GM23338 (cell line): ENCODE measurements around the gene RMI1. TPM values are rescaled to one million over a fixed set of nuclear protein-coding genes. Genes with fewer than 3 reads are reported as not detected.

ENCODE experiments used
- ATAC-seq: fragments of 200-7000 bp; cut with Tn5 transposase; 3 replicates; pipeline ENCODE4 v1.9.1; 2020
- DNase-seq: peaks from one replicate; pipeline ENCODE4 v3.0.0-alpha.2; 2015; ENCODE audit warnings: low spot score
- H2AFZ ChIP-seq: fragments of 200-600 bp; sonication (generic); 2 replicates; pipeline ENCODE4 v1.8.0; 2016; ENCODE audit warnings: antibody characterized with exemption, mild to moderate bottlenecking, moderate library complexity
- H3F3A ChIP-seq: fragments of 200-600 bp; sonication (generic); replicated peaks from 2 replicates; pipeline ENCODE4 v1.8.0; 2017; ENCODE audit warnings: antibody characterized with exemption, mixed run types, low read depth
- H3K27ac ChIP-seq: fragments of 200-600 bp; sonication (generic); 2 replicates; pipeline ENCODE4 v1.6.1; 2016; ENCODE audit warnings: low read depth
- H3K27me3 ChIP-seq: fragments of 200-600 bp; sonication (generic); 2 replicates; pipeline ENCODE4 v1.8.0; 2016; ENCODE audit warnings: mild to moderate bottlenecking, mixed run types, moderate library complexity; ENCODE audit not compliant: insufficient read depth
- H3K36me3 ChIP-seq: fragments of 200-600 bp; sonication (generic); 2 replicates; pipeline ENCODE4 v1.8.0; 2016; ENCODE audit warnings: mild to moderate bottlenecking; ENCODE audit not compliant: insufficient read depth
- H3K4me1 ChIP-seq: fragments of 200-600 bp; sonication (generic); 2 replicates; pipeline ENCODE4 v1.8.0; 2016; ENCODE audit warnings: mild to moderate bottlenecking, moderate library complexity; ENCODE audit not compliant: insufficient read depth
- H3K4me2 ChIP-seq: fragments of 200-600 bp; sonication (generic); 2 replicates; pipeline ENCODE4 v1.7.1; 2017; ENCODE audit warnings: mixed run types
- H3K4me3 ChIP-seq: fragments of 200-600 bp; sonication (generic); 2 replicates; pipeline ENCODE4 v1.6.1; 2016; ENCODE audit warnings: mixed run types
- H3K79me2 ChIP-seq: fragments of 200-600 bp; sonication (generic); replicated peaks from 2 replicates; pipeline ENCODE4 v1.8.0; 2017; ENCODE audit warnings: mild to moderate bottlenecking; ENCODE audit not compliant: insufficient read depth
- H3K9me2 ChIP-seq: fragments of 200-600 bp; sonication (generic); 2 replicates; pipeline ENCODE4 v1.8.0; 2017; ENCODE audit not compliant: insufficient read depth
- H4K20me1 ChIP-seq: fragments of 200-600 bp; sonication (generic); replicated peaks from 2 replicates; pipeline ENCODE4 v1.8.0; 2017; ENCODE audit warnings: mild to moderate bottlenecking; ENCODE audit not compliant: insufficient read depth
- H3K27ac Mint-ChIP-seq: 2 replicates; pipeline ENCODE4 v1.8.0; 2020; ENCODE audit warnings: inconsistent platforms, mild to moderate bottlenecking, moderate library complexity, mixed read lengths
- H3K27me3 Mint-ChIP-seq: 3 replicates; pipeline ENCODE4 v1.8.0; 2022; ENCODE audit warnings: low read depth, mild to moderate bottlenecking, moderate library complexity, mixed read lengths, inconsistent platforms; ENCODE audit not compliant: insufficient read depth, poor library complexity
- H3K36me3 Mint-ChIP-seq: 3 replicates; pipeline ENCODE4 v1.8.0; 2021; ENCODE audit warnings: low read depth, mild to moderate bottlenecking, inconsistent platforms, moderate library complexity, mixed read lengths
- H3K4me1 Mint-ChIP-seq: 3 replicates; pipeline ENCODE4 v1.8.0; 2020; ENCODE audit warnings: mild to moderate bottlenecking, inconsistent platforms, mixed read lengths
- H3K4me3 Mint-ChIP-seq: 3 replicates; pipeline ENCODE4 v1.8.0; 2021; ENCODE audit warnings: moderate library complexity, mild to moderate bottlenecking, inconsistent platforms, mixed read lengths
- H3K9me3 Mint-ChIP-seq: 3 replicates; pipeline ENCODE4 v1.8.0; 2020; ENCODE audit warnings: moderate library complexity, mild to moderate bottlenecking, inconsistent platforms, mixed read lengths
- EZH2 ChIP-seq: fragments of 200-600 bp; sonication (generic); IDR thresholded peaks from one replicate; pipeline ENCODE4 v1.8.0; 2017; ENCODE audit warnings: antibody characterized with exemption, mild to moderate bottlenecking, low read depth; ENCODE audit not compliant: unreplicated experiment
- EZH2phosphoT487 ChIP-seq: fragments of 200-600 bp; sonication (generic); IDR thresholded peaks from one replicate; pipeline ENCODE4 v1.8.1; 2018; ENCODE audit warnings: antibody characterized with exemption; ENCODE audit not compliant: unreplicated experiment
- STAT1 ChIP-seq: IDR thresholded peaks from one replicate; pipeline ENCODE4 v1.6.1; 2016; ENCODE audit warnings: antibody characterized with exemption; ENCODE audit not compliant: unreplicated experiment
- ZNF114 ChIP-seq: fragments of 250-450 bp; sonication (Bioruptor Pico); IDR thresholded peaks from 2 replicates; pipeline ENCODE4 v1.5.0; 2020; ENCODE audit warnings: mild to moderate bottlenecking, moderate library complexity
- ZNF462 ChIP-seq: fragments of 250-450 bp; sonication (Bioruptor Pico); IDR thresholded peaks from 2 replicates; pipeline ENCODE4 v1.5.0; 2020; ENCODE audit warnings: mild to moderate bottlenecking, moderate library complexity
- polyA plus RNA-seq: library from polyadenylated mRNA; unstranded; fragments of >200 nt; fragmentation: Nextera tagmentation; extraction: Ambion mirVana; gene quantifications from 2 replicates; pipeline ENCODE4 v1.2.1, GENCODE V29; 2016
- total RNA-seq: library from RNA; depleted of rRNA; stranded (reverse); fragments of >200 nt; shearing (Covaris generic); gene quantifications from 2 replicates; pipeline ENCODE4 v1.2.3, GENCODE V29; 2014

Gene RMI1
- total and polyA plus RNA-seq, 2 experiments from 2014 or later, result 16.9 to 36.1 TPM

GRCh38 chr9:83933790-83934189 lies 46.8 kb upstream of the RMI1 start:
- Histone ChIP-seq H3K4me3 (no peak overlapping the region), H3K36me3 (no peaks in the 10 kb centered on the region), H3K9me2 (no peaks in the 10 kb centered on the region), H3K79me2 (no peaks in the 10 kb centered on the region), H3K27me3 (no peaks in the 10 kb centered on the region), H3K27ac (no peak overlapping the region), H2AFZ (0 out of 2 replicates have a peak overlapping the region, but pooled peaks have one; percentile 20), H3K4me1 (peaks cover 8% of the 10 kb centered on the region), H3F3A (no peaks in the 10 kb centered on the region), H3K4me2 (no peak overlapping the region), H4K20me1 (no peaks in the 10 kb centered on the region)
- Mint-ChIP-seq H3K27me3 (peaks cover 5% of the 10 kb centered on the region), H3K4me3 (no peak overlapping the region), H3K9me3 (no peaks in the 10 kb centered on the region), H3K4me1 (peaks cover 17% of the 10 kb centered on the region; the same call in 2 of the 3 replicates), H3K36me3 (no peaks in the 10 kb centered on the region; the same call in 2 of the 3 replicates), H3K27ac (peak overlapping the region; percentile 19; the same call in 1 of the 2 replicates)
- DNase-seq (no peak), ATAC-seq (no peak)
- TF ChIP-seq ZNF462 (CRISPR knock-in tag) (no peak), STAT1 (no peak)

- no peak overlapping the region for H3K27ac ChIP-seq
- H3K4me1 ChIP-seq, result peaks cover 8% of the 10 kb centered on the region
- H3K4me2 ChIP-seq, result no peak overlapping the region
- H3K36me3 ChIP-seq, result peaks cover 3% of the 10 kb centered on the region; the same call in 1 of the 2 replicates
- H3F3A ChIP-seq, result no peaks in the 10 kb centered on the region
- no peak overlapping the region for H3K4me3 Mint-ChIP-seq
- ATAC-seq, result peak; percentile 40
- peaks cover 17% of the 10 kb centered on the region; the same call in 2 of the 3 replicates for H3K4me1 Mint-ChIP-seq
- H3K4me3 ChIP-seq, result no peak overlapping the region
- DNase-seq, result no peak
- H3K79me2 ChIP-seq, result no peaks in the 10 kb centered on the region
- no peaks in the 10 kb centered on the region for H3K27me3 ChIP-seq
- H3K9me2 ChIP-seq, result no peaks in the 10 kb centered on the region
- H3K36me3 Mint-ChIP-seq, result peaks cover 8% of the 10 kb centered on the region; the same call in 2 of the 3 replicates
- peaks cover 5% of the 10 kb centered on the region for H3K27me3 Mint-ChIP-seq
- H4K20me1 ChIP-seq, result no peaks in the 10 kb centered on the region
- H2AFZ ChIP-seq, result peak overlapping the region; percentile 1; the same call in 1 of the 2 replicates
- H3K9me3 Mint-ChIP-seq, result no peaks in the 10 kb centered on the region
- no peak overlapping the region; the same call in 1 of the 2 replicates for H3K27ac Mint-ChIP-seq
- no peak for TF ChIP-seq ZNF462 (CRISPR knock-in tag)
- no peak for TF ChIP-seq EZH2
- TF ChIP-seq EZH2phosphoT487, result no peak
- no peak for TF ChIP-seq ZNF114
These were observed 45.9 kb upstream of the RMI1 start for GRCh38 chr9:83934569-83935275.
